Mononuclear cell (primary cell): ENCODE results near the gene NEURL1B. TPM values are rescaled to one million over a fixed set of nuclear protein-coding genes. Genes with fewer than 3 reads are reported as not detected.
A peak's percentile ranks its signal among the peaks of the same experiment; 100 is the strongest.
"Not testable (repeated sequence)": the region's sequence is repeated elsewhere in the genome, so short reads cannot be mapped to it uniquely, and the experiment has no call there.

ENCODE experiments used
- H3K27me3 ChIP-seq: 2 replicates; pipeline ENCODE4 v1.6.0; 2011; ENCODE audit warnings: low read length, control low read depth; ENCODE audit not compliant: insufficient read depth
- H3K4me1 ChIP-seq: 2 replicates; pipeline ENCODE4 v1.5.1; 2011; ENCODE audit warnings: mild to moderate bottlenecking, low read length, control low read depth; ENCODE audit not compliant: insufficient read depth
- H3K4me3 ChIP-seq: 2 replicates; pipeline ENCODE4 v1.5.1; 2011; ENCODE audit warnings: mild to moderate bottlenecking, low read length, moderate library complexity
- H3K9me3 ChIP-seq: 2 replicates; pipeline ENCODE4 v1.5.1; 2011; ENCODE audit warnings: low read depth, mild to moderate bottlenecking, control low read depth, low read length
- total RNA-seq: library from RNA; depleted of rRNA; stranded (reverse); fragments of >200 nt; gene quantifications from one replicate; pipeline ENCODE4 v1.2.3, GENCODE V29; 2012

Gene NEURL1B
- 0.10 TPM for total RNA-seq

GRCh38 chr5:172640822-172641358, at the start of gene NEURL1B:
TSS of gene NEURL1B (plus strand) at chr5:172641263. CDS start at chr5:172641407, 144 bp downstream.
- peak within 1 kb of the TSS; percentile 28 for H3K4me3 ChIP-seq
- peaks cover 28% of the 10 kb centered on the region for H3K4me1 ChIP-seq
- H3K27me3 ChIP-seq, result peaks cover 12% of the 10 kb centered on the region
- no peaks in the 10 kb centered on the region for H3K9me3 ChIP-seq

- H3K9me3 ChIP-seq, result no peaks in the 10 kb centered on the region
- no peak overlapping the region for H3K4me3 ChIP-seq
- H3K4me1 ChIP-seq, result no peaks in the 10 kb centered on the region
- H3K27me3 ChIP-seq, result no peaks in the 10 kb centered on the region
Observed at GRCh38 chr5:172591636-172592035, 49.4 kb upstream of the NEURL1B start.

- no peaks in the 10 kb centered on the region for H3K4me1 ChIP-seq
- H3K9me3 ChIP-seq, result no peaks in the 10 kb centered on the region
- H3K27me3 ChIP-seq, result no peaks in the 10 kb centered on the region
- H3K4me3 ChIP-seq, result no peak overlapping the region
Observed at GRCh38 chr5:172592881-172593280, 48.2 kb upstream of the NEURL1B start.

- Histone ChIP-seq H3K4me1 (no peaks in the 10 kb centered on the region), H3K27me3 (no peaks in the 10 kb centered on the region), H3K4me3 (no peak overlapping the region), H3K9me3 (no peaks in the 10 kb centered on the region)
Observed at GRCh38 chr5:172593306-172593705, 47.8 kb upstream of the NEURL1B start.

- Histone ChIP-seq H3K4me3 (no peak overlapping the region), H3K9me3 (no peaks in the 10 kb centered on the region), H3K27me3 (no peaks in the 10 kb centered on the region), H3K4me1 (no peaks in the 10 kb centered on the region)
Observed at GRCh38 chr5:172593721-172594235, 47.3 kb upstream of the NEURL1B start.

GRCh38 chr5:172594431-172594830, 46.6 kb upstream of the NEURL1B start:
- Histone ChIP-seq H3K4me3 (no peak overlapping the region), H3K4me1 (no peaks in the 10 kb centered on the region), H3K9me3 (no peaks in the 10 kb centered on the region), H3K27me3 (no peaks in the 10 kb centered on the region)

- Histone ChIP-seq H3K4me1 (no peaks in the 10 kb centered on the region), H3K27me3 (no peaks in the 10 kb centered on the region), H3K4me3 (no peak overlapping the region), H3K9me3 (no peaks in the 10 kb centered on the region)
Observed at GRCh38 chr5:172594867-172595466, 46.1 kb upstream of the NEURL1B start.

GRCh38 chr5:172595596-172596455, 45.2 kb upstream of the NEURL1B start:
- Histone ChIP-seq H3K9me3 (no peaks in the 10 kb centered on the region), H3K4me1 (no peaks in the 10 kb centered on the region), H3K27me3 (no peaks in the 10 kb centered on the region), H3K4me3 (no peak overlapping the region)

- H3K9me3 ChIP-seq, result no peaks in the 10 kb centered on the region
- H3K4me3 ChIP-seq, result no peak overlapping the region
- H3K27me3 ChIP-seq, result no peaks in the 10 kb centered on the region
- H3K4me1 ChIP-seq, result no peaks in the 10 kb centered on the region
Observed at GRCh38 chr5:172596638-172597231, 44.3 kb upstream of the NEURL1B start.

GRCh38 chr5:172597755-172598155, 43.3 kb upstream of the NEURL1B start:
- no peak overlapping the region for H3K4me3 ChIP-seq
- no peaks in the 10 kb centered on the region for H3K4me1 ChIP-seq
- no peaks in the 10 kb centered on the region for H3K9me3 ChIP-seq
- no peaks in the 10 kb centered on the region for H3K27me3 ChIP-seq

GRCh38 chr5:172598251-172599203, 42.5 kb upstream of the NEURL1B start:
- Histone ChIP-seq H3K4me3 (no peak overlapping the region), H3K4me1 (no peaks in the 10 kb centered on the region), H3K9me3 (no peaks in the 10 kb centered on the region), H3K27me3 (no peaks in the 10 kb centered on the region)

GRCh38 chr5:172599204-172599567, 41.9 kb upstream of the NEURL1B start:
- H3K4me3 ChIP-seq, result no peak overlapping the region
- no peaks in the 10 kb centered on the region for H3K4me1 ChIP-seq
- H3K9me3 ChIP-seq, result no peaks in the 10 kb centered on the region
- no peaks in the 10 kb centered on the region for H3K27me3 ChIP-seq

- Histone ChIP-seq H3K9me3 (no peaks in the 10 kb centered on the region), H3K27me3 (no peaks in the 10 kb centered on the region), H3K4me3 (no peak overlapping the region), H3K4me1 (no peaks in the 10 kb centered on the region)
Observed at GRCh38 chr5:172600571-172600970, 40.5 kb upstream of the NEURL1B start.

GRCh38 chr5:172601576-172601975, 39.5 kb upstream of the NEURL1B start:
- H3K4me3 ChIP-seq, H3K27me3 ChIP-seq, H3K4me1 ChIP-seq, H3K9me3 ChIP-seq: not testable (repeated sequence)
